IPS-18a (cell line): ENCODE data around the gene SYNPR.

Experiments used
- H3K27ac ChIP-seq: one replicate; pipeline ENCODE4 v1.5.1; 2013; ENCODE audit warnings: low read length
- H3K27me3 ChIP-seq: one replicate; pipeline ENCODE4 v1.6.1; 2013; ENCODE audit warnings: mild to moderate bottlenecking, low read length; ENCODE audit not compliant: control insufficient read depth, insufficient read depth
- H3K36me3 ChIP-seq: one replicate; pipeline ENCODE4 v1.6.1; 2013; ENCODE audit warnings: low read depth, low read length; ENCODE audit not compliant: control insufficient read depth
- H3K4me1 ChIP-seq: one replicate; pipeline ENCODE4 v1.6.1; 2013; ENCODE audit warnings: low read depth, low read length; ENCODE audit not compliant: control insufficient read depth
- H3K4me3 ChIP-seq: one replicate; pipeline ENCODE4 v1.5.1; 2013; ENCODE audit warnings: low read length
- H3K9ac ChIP-seq: one replicate; pipeline ENCODE4 v1.6.1; 2013; ENCODE audit warnings: mild to moderate bottlenecking, low read length, moderate library complexity
- H3K9me3 ChIP-seq: one replicate; pipeline ENCODE4 v1.6.1; 2013; ENCODE audit warnings: low read depth, low read length; ENCODE audit not compliant: control insufficient read depth

SYNPR gene

DNA sequence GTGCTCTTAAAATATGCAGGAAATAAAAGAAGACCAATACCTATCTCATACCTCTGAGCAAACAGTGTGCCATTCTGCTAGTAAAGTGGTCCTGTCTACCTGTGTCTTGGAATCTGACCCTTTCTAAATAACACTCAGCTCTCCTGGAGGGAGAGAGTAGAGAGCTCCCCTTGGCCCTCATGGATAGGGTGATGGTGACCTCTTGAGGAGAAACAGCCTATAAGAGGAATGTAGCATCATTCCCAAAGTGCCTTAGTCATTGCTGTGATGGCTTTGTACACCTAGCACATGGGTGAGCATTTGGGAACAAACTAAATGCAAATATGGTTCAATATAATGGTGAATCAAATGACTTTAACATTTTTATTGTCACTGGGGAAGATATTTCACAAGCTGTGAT, 384.4 kb downstream of the SYNPR start:
- Histone ChIP-seq H3K27ac (no peak overlapping the region), H3K27me3 (no peaks in the 10 kb centered on the region), H3K4me3 (no peak overlapping the region), H3K36me3 (no peaks in the 10 kb centered on the region), H3K9ac (no peak overlapping the region), H3K9me3 (no peaks in the 10 kb centered on the region), H3K4me1 (no peaks in the 10 kb centered on the region)
